NCI-H526 treated with DMSO at 0.1 percent for 48 hours (cell line): ENCODE measurements around the gene ISM1.

Source experiments
- DNase-seq: peaks from one replicate; lab custom pipeline; 2025; lab: John Stamatoyannopoulos, UW

Gene ISM1

DNA sequence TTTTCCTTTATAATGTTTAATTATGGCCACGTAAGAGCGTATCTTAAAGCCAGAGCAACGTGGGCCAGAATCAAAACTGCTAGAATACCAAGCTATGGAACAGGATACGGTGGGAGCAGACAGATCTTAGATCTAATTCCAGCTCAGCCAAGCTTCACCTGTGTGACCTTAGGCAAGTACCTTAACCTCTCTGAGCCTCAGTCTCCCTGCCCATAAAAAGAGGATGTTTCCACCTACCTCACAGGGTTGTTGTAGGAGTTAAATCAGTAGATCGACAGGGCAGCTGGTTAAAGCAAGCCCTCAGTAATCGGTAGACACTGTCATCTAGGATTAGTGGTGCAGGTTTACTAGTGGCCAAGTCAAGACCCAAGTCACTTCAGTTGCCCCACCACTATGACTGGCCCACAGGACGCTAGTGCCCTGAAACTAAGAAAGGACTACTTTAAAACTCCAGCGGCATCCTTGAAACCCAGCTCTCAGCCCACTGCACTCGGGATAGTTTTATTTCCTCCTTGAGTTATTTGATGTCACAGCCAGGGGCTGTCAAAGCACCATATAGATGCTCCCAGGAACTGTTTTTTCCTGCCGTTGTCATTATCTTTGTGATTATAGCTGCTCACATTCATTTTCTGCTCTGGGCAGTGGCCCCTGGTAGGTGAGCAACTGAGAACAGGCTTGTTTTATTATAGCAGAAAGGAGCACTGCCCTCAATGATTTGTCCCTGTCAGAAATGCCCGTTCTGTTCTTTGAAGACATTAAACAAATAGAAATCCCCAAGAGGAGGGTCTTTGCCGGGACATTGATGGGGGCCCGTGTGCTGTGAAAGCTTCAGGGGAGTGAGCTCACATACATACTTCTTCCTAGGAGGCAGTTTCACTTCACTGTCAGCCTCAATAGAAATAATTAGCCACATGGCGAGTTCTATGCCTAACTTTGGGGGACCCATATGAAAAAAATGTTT lies 63.1 kb downstream of the ISM1 start:
- no peak for DNase-seq

GRCh38 chr20:13284830-13285229 lies 63.8 kb downstream of the ISM1 start:
- DNase-seq: no peak

- DNase-seq: no peak
Measured at GRCh38 chr20:13285408-13285807, 64.3 kb downstream of the ISM1 start.

DNA sequence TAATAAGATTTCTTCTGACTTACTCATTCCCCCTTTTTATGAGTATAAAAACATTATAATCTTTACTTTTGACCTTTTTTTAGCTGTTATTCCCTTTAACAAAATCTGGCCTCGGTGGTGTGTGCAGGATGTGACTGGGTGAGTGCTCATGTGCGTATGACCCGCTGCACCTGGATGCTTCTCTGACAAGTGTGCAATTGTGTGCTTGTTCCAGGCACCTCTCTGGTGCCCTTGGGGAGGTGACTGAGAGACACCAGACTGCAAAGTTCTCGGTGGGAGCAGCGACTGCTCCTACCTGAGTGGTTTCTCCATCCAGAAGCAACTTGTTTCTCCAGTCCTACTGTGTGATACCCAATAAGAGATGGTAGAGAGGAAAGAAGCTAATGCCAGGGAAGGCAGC lies 65.0 kb downstream of the ISM1 start:
- DNase-seq: no peak

DNA sequence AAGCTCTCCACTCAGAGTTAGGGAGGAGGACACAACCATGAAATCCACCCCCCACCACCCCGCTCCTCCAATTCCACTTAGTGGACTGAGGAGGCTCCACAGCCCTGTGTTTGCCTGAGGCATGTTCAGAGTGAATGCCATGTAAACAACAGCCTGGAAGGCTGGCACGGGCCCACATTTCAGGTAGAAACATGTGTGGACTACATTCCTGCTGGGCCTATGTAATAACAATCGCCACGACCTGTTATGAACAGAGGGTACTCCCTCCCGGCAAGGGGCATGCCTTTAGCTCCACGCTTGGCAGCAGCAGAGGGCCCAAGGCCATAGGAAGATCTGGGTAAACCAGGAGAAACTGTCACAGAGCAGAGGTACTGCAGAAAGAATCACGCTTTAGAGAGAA lies 65.5 kb downstream of the ISM1 start:
- no peak for DNase-seq

- DNase-seq: no peak
Measured at GRCh38 chr20:13288357-13288756, 67.3 kb downstream of the ISM1 start.

DNA sequence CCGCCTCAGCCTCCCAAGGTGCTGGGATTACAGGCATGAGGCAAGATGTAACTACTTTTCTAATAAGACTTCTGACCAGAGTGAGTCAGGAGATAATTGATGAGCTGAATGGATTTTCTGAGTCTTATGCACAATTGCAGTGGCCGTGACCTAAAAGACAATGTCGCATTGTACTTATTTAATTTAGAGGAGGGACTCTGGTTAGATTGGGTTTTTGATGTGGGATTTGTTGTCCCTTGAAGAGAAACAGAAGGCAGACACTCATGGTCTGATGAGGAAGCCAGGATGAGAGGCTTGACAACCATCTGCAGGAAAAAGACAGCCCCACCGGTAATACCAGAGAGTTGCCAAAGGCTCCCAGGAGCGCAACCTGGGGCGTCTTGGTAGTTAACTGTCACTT lies 68.0 kb downstream of the ISM1 start:
- no peak for DNase-seq

DNA sequence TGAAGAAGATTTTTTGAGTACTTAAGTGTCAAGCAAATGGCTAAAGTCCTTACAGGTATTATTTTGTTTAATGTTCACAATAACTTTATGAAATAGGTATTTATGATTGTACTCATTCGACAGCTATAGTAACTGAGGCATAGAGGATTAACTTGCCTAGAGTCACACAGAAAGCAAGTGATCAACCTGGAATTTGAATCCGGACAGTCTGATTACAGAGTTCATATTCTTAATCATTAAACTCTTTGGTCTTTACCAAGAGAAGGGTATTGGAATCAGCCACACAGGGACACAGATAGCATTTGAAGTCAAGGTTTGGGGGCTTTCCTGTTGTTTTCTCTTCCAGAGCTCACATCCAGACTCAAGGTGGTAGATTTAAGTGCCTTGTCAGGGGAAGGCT lies 69.7 kb downstream of the ISM1 start:
- no peak for DNase-seq

DNA sequence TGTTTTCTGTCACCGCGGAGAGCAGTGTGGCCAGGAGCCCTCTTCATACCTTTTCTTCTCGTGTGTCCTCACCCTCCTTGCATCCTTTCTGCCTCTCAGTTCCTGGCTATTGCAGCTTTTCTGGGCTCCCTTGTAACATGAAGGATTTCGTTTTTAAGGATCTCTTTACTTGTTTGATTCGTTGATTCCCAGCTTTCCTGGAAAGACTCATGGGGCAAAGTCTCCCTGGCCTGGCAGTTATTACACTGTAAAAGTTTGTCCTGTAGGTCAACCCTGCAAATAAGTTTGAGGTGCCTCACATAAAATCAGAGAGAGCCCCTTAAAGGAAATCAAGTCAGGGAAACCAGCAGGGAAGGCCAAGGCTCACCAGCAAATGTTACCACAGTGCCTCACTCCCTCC lies 70.1 kb downstream of the ISM1 start:
- DNase-seq: no peak

- no peak for DNase-seq
Measured at GRCh38 chr20:13292201-13292885, 71.3 kb downstream of the ISM1 start.

GRCh38 chr20:13294522-13294921 lies 73.4 kb downstream of the ISM1 start:
- no peak for DNase-seq

- DNase-seq: no peak
Measured at GRCh38 chr20:13295637-13296036, 74.6 kb downstream of the ISM1 start.

GRCh38 chr20:13296070-13296469 lies 75.0 kb downstream of the ISM1 start:
- DNase-seq: no peak

DNA sequence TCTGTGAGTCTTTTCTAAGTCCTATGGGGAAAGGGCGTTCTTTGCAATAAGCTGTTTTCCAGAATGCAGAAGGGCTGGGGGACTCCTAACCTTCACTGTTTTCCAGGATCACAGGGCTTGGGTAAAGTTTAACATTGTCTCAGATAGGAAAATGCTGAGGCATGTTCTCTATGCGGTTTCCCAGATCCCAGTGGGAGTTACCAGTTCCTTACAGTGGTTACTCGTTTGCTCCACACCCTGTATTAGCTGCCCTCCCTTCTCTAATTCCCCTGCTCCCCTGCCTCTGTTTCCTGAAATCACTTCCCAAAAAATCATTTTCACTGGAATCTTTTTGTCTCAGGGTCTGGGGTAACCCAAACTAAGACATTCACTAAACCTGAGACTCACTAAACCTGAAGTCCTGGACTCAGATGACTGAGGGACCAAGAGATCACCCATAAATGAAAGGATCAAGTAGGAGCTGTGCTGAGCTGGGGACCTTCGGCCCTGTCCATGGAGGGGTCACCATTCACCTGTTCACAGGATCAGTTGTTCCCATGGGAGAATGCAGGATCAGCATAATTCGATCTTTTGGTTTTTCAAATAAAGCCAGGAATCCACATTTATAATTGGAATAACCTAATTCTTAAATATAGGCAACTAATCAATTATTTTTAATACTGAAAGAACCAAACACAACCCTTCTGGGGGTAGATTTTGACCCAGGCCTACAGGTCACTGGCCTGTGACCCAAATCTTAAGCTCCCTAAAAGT lies 76.2 kb downstream of the ISM1 start:
- DNase-seq: no peak

- no peak for DNase-seq
Measured at GRCh38 chr20:13298692-13299373, 77.8 kb downstream of the ISM1 start.

- DNase-seq: no peak
Measured at GRCh38 chr20:13299401-13299800, 78.3 kb downstream of the ISM1 start.

GRCh38 chr20:13301596-13301995 lies 80.5 kb downstream of the ISM1 start:
- no peak for DNase-seq

DNA sequence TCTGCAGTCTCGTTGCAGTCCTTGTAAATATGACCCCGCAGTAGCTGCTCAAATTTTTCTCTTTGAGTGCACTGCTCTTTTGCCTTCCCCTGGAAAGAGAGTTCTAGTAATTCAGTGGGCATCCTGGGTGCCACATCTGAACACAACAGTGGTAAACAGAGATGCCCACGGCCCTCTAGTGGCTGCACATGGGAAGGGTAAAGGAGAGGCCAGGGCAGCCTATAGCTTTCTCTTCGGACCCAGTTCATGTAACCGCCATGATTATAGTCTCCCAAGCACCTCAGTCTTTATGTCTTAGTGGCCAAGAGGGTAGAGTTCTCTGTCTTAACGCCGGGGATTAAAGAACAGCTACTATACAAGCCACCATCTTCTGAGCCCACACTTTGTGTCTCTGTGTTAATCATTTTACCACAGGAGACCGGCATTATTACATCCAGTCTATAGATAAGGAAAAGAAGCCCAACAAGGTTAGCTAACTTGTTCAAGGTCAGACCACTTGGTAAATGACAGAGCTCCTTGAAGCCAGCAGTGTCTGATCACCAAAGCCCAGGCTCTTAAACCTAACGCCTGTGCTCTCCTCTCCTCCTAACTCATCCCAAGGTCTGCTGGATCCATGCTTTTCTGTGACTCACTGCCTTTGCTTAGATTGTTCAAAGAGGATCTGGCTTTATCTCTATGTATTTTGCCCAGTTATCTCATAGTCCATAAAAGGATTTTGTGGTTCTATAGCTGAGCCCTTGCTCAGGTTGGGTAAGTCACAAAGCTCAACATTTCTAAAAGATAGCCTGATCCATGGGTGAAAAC lies 81.8 kb downstream of the ISM1 start:
- peak; percentile 14 for DNase-seq

GRCh38 chr20:13305284-13305683 lies 84.2 kb downstream of the ISM1 start:
- DNase-seq: no peak

- DNase-seq: no peak
Measured at GRCh38 chr20:13307562-13308163, 86.6 kb downstream of the ISM1 start.

DNA sequence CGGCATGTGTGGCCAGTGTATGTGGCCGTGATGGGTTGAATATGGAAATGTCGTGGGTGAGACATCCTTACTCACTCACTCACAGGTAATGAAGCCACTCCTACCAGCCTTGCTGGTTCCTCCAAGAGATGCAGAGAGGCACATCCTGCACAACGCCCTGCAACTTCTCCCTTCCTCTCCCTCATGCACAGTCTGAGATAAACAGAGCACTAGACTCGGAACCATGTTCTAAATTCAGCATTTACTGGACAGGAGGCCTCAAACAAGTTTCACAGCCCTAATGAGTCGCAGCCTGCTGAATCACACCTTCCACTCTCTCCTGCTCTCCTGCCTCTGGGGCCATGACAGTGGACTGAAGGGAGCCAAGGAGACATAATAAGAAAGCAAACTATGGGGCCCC lies 91.2 kb downstream of the ISM1 start:
- DNase-seq: no peak
